HL-60/S4 treated with retinoic acid at 250 ng/mL for 4 days and 3 days (cell line): ENCODE data around the gene GNA14.
"Not testable (repeated sequence)": the region's sequence is repeated elsewhere in the genome, so short reads cannot be mapped to it uniquely, and the experiment has no call there.

Source experiments
- in situ Hi-C: fragments of 300-500 bp; cut with MboI; formaldehyde crosslinking; loops from 2 replicates; pipeline ENCODE4 v1.7.0; 2022; ENCODE audit warnings: low sequenced_read_pairs

The GNA14 gene

DNA sequence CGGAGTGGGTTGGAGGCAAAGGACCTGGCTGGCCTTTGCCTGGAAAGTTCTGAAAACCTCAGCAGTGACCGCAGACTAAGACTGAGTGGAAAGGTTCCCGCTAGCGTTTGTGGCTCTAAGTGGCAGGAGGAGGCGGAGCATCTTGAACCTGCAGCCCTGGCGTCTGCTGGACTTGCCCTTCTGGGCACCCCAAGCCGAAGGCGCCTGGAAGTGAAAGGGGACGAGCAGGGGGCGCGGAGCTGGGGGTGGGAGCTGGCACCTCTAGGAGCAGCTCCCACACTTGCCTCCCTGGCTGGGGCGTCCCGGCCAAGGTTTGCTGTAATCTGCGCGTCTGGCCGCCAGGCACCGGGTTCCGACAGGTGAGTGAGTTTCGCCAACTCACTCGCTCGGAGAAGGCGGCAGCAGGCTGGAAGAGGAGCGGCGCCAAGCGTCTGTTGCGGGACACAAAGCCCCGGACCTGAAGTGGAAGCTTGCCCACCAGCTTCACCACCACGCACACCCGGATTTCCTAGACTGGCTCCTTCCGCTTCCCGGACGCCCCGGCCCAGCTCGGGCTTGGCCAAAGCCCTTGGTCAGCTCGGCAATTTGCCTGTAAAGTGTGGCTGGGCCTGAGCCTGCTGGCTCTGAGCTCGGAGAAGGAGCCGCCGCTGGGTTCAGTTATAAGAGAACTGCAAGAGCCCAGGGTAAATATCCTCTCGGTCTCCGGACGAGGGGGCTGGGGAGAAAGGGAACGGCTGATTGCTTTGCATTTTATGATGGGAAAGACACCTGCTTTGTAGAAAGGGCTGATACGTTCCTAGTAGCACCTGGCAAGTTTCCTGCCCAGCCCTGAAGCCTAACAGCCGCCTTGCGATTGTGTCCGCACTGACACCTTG is at the start of gene GNA14:
GNA14 (minus strand) TSS at position 89 of the 875 bp plus-strand sequence. CDS start 529 bp downstream, outside the sequence.
- in situ Hi-C loops = no loop called here

DNA sequence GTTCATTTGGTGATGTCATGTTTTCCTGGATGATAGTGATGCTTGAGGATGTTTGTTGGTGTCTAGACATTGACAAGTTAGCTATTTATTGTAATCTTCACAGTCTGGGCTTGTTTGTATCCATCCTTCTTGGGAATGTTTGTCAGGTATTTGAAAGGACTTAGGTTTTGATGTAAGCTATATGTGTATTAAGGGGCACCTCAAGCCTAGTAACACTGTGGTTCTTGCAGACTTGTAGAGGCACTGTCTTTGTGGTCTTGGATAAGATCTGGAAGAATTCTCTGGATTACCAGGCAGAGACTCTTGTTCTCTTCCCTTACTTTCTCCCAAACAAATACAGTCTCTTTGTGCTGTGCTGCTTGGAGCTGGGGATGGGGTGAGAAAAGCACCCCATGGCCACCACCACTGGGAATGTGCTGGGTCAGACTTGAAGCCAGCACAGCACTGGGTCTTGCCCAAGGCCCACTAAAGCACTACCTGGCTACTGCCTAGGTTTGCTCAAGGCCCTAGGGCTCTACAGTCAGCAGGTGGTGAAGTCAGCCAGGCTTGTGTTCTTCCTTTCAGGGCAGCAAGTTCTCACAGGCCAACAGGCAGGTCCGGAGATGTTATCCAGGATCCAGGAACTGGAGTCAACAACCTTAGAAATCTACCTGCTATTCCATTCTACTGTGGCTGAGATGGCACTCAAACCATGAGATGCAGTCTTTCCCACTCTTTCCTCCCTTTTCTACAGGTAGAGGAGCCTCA is 49.3 kb upstream of the GNA14 start:
- in situ Hi-C loops = no loop called here

DNA sequence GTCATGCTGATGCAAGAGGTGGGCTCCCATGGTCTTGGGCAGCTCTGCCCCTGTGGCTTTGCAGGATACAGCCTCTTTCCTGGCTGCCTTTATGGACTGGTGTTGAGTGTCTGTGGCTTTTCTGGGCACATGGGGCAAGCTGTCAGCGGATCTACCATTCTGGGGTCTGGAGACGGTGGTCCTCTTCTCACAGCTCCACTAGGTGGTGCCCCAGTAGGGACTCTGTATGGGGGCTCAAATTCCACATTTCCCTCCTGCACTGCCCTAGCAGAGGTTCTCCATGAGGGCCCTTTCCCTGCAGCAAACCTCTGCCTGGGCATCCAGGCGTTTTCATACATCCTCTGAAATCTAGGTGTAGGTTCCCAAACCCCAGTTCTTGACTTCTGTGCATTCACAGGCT is 42.6 kb upstream of the GNA14 start:
- in situ Hi-C loops = not testable (repeated sequence)

DNA sequence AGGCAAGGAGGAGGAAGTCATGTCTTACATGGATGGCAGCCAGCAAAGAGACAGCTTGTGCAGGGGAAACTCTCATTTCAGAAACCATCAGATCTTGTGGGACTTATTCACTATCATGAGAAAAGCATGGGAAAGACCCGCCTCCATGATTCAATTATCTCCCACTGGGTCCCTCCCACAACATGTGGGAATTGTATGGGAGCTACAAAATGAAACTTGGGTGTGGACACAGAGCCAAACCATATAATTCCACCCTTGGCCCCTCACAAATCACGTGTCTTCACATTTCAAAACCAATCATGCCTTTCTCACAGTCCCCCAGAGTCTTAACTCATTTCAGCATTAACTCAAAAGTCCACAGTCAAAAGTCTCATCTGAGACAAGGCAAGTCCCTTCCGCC is 42.0 kb upstream of the GNA14 start:
- in situ Hi-C loops = not testable (repeated sequence)

DNA sequence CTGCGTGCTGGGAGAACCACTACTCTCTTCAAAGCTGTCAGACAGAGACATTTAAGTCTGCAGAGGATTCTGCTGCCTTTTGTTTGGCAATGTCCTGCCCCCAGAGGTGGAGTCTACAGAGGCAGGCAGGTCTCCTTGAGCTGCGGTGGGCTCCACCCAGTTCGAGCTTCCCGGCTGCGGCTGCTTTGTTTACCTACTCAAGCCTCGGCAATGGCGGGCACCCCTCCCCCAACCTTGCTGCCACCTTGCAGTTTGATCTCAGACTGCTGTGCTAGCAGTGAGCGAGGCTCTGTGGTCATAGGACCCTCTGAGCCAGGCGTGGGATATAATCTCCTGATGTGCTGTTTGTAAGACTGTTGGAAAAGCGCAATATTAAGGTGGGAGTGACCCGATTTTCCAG is 39.6 kb upstream of the GNA14 start:
- in situ Hi-C loops = not testable (repeated sequence)

DNA sequence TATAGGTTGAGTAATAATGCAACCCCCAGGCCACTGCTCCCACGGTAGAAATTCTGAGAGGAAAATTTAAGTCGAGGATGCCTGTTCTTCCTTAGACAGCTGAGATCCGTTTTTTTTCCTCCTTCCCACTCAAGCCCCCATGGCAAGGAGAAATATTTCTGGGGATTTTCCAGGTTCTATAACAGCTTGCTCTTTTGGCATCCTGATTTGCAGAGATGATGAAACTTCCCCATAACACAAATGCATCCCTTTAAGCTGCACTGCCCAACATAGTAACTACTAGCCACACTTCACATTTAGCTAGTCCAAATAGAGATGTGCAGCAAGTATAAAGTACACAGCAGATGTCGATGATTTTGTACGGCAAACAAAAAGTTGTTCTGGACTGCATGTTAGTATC is 32.5 kb upstream of the GNA14 start:
- in situ Hi-C loops = no loop called here

DNA sequence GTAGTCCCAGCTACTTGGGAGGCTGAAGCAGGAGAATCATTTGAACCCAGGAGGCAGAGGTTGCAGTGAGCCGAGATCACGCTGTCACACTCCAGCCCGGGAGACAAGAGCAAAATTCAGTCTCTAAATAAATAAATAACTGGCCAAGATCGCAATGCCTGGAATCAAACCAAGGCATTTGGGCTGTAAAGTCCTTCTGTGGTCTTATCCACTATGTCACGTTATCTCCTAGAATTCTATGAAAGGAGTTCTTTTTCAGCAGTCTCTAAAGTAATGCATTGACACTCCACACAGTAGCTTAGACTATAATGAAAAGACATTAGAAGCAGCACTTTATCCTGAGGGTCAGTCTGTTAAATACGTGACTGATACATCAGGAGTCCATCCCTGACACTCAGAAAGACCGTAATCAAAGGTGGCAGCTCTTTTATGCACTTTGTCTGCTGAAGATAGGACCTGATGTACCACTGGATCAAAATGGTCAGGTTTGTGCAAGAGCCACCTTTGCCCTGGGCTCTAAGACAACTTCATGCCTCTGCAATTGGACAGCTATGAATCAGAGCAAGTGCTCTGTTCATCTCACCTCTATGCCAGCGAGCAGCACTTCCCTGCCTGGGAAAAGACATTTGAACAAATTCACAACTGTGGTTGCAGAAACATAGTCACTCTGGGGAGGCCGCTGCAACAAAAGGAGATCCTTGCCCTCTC is 31.7 kb upstream of the GNA14 start:
- in situ Hi-C loops = no loop called here

DNA sequence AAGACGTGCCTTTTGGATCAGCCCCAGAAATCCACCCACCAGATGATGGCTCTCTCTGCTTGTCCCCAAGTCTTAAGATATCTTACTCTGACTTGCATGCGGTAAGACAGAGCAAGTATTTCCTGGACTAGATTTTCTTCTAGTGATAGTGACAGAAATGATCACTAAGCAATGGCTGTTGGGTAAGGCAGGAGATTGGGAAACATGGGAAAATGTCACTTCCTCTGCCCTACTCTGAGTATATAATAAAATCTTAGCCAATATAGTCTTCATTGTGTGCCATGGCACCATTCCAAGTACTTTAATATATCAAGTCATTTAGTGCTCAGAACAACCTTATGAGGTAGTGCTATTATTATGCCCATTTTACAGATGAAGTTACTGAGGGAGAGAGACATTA is 31.0 kb upstream of the GNA14 start:
- in situ Hi-C loops = no loop called here

DNA sequence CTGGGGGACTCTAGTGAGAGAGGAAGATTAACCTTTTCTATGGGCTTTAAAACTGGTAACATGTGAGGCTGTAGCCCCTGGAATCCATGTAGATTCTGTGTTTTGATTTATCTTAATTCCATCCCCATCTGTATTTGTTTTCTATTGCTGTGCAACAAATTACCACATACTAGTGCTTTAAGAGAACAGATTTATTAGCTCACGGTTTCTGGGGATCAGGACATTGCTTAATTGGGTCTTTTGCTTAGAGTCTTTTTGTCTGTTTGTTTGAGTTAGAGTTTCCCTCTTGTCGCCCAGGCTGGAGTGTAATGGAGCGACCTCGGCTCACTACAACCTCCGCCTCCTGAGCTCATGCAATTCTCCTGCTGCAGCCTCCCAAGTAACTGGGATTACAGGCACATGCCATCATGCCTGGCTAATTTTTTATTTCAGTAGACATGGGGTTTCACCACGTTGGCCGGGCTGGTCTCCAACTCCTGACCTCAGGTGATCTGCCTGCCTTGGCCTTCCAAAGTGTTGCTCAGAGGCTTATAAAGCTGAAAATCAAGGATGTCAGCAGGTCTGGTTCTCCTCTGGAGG is 29.9 kb upstream of the GNA14 start:
- in situ Hi-C loops = no loop called here

DNA sequence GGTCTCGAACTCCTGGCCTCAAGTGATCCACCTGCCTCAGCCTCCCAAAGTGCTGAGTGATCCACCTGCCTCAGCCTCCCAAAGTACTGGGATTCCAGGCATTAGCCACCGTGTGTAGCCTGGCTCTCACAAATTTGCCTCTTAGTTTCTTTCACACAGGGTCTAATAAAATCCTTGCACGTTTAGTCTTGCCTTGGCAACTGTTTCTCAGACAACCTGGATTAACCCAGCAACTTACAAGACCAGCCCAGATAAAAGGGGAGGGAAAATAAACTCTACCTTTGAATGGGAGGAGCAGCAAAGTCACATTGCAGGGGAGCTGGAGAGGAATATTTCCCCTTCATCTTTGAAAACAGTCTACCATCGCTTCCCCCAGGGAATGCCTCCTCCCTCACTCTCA is 29.3 kb upstream of the GNA14 start:
- in situ Hi-C loops = no loop called here

DNA sequence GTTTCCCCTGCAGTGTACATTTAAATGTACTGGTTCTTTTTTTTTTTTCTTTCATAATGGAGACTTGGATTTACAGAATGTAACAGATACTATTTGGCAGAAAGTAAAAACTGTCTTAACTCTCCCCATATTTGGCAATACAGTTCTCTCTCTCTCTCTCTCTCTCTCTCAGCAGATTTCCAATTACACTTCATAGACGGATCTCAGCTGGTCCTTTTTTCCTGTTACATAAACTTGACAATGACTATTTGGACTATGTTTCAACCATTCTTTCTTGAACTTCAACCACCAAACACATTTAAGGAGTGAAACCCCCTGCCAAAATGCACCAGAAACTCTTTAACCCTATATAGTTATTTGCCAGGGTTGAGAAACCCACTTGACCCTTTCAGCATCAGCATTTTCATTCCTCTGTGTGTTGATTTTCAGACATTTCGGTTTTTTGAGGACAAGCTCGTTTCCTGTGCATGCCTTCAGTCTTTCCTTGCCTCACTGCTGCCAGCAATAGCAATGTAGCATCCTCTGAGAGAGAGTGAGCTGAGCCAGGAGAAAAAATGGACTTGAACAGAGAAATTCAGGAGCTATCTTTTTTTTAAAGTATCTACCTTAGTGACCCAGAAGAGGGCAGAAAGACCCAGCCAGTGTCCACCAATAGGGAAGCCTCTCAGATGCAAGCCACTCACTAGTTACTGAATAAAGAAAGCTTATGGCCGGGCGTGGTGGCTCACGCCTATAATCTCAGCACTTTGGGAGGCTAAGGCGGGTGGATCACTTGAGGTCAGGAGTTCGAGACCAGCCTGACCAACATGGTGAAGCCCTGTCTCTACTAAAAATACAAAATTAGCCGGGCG is 26.0 kb upstream of the GNA14 start:
- in situ Hi-C loops = no loop called here

DNA sequence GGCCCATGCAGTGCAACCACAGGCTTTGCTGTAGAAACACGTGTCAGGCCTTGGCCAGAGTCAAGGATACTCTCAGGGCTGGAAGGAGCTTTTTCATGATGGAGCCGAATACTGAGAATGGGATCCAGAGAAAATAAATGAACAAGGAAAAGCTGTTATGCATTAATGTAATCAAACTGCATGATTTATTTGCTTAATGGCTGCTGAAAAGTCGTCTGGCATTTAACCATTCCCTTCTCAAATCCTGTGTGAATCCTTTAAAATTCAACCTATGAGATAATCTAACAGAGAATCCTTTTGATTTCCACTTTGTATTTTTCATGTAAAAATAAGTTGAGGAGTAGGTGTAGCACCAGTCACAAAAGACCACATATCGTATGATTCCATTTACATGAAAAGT is 24.1 kb upstream of the GNA14 start:
- in situ Hi-C loops = no loop called here

DNA sequence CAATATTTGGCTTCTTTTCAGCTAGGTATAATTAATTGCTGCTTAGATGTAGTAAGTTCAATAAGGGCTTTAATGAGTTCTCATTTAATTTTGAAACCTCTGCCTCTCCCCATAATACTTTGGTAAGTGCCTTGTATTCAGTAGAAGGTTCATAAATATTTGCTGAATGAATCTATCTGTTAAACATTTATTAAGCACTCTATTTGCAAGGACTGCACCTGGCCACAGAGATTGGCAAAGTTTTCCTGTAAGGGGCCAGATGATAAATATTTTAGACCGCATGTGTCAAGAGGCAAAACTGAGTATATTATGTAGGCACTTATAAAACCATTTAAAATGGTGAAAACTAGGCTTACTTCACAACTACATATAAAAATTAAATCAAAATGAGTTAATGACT is 19.0 kb upstream of the GNA14 start:
- in situ Hi-C loops = no loop called here

DNA sequence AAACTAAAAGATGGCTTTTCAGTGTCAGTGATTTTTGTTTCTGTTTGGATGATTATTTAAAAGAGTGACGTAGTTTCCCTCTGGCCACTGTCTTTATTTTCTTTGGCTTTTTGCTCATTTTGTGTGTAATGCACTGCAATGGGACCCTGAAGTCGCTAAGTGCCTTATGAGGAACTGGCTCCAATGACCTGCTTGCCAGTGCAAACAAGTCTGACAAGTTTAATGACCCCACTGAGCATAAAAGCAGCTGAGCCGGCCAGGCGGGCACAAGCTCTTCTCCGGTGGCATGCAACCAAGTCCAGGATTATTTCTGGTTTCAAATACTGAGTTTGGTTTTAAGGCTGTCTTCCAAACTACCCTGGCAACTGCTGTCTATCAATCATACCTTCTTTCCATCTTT is 15.6 kb upstream of the GNA14 start:
- in situ Hi-C loops = no loop called here

DNA sequence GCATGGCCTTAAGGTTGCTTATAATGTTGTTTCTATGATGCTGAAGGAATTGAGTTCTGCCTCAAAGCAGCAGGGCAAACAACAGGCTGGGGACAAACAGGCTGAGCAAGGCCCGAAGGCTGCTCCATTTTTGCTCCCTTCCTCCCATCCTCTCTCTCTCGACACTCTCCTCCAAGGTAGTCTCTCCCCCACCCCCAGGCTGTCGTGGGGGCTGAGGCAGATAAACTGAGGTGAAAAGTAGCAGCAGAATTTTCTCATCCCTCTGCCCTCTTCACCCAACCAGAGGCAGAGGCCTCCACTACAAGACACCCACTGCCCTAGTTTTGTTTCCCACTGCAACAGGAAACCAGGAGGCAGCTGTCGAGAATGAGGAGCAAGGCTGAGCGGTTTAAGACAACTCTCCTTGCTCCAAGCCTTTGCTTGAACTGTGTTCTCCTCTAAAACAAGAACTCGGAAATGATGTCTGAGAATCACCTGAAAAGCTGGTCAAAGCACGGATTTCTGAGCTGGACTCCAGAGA is 13.5 kb upstream of the GNA14 start:
- in situ Hi-C loops = no loop called here

DNA sequence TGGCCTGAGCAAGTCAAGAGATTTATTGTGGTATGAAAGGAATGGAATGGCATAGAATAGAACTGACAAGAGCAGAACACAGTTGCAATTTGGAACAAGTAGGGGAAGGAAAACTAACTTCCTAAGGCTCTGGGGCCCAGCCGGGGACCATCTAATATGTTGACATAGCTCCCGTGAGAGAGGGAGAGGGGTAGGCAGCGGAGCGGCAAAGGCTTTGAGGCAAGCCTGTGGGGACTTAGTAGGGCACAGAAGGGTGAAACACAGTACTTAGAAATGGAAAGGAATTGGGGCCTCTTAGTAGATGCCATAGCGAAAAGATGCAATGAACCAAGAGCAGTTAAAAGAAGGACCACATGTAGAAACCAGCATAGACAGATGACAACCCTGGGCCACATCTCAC is 11.8 kb upstream of the GNA14 start:
- in situ Hi-C loops = no loop called here

DNA sequence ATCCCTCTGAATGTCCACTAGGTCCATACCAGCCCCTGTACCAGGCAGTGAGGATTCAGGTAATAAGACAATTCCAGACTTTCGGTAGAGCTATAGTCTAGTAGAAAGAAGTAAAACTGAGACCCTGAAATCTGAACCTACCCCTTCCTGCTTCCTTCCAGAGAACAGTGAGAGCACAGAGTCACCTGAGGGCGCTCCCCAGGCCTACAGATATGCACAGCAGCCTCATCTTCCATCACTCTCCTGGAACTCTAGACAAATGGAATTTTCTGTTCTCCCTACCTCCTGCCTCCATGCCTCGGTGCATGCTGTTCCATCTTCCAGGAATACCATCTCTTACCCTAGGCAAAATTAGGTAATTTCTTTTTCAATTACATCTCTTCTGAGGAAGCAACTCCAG is 3.1 kb upstream of the GNA14 start:
- in situ Hi-C loops = no loop called here

DNA sequence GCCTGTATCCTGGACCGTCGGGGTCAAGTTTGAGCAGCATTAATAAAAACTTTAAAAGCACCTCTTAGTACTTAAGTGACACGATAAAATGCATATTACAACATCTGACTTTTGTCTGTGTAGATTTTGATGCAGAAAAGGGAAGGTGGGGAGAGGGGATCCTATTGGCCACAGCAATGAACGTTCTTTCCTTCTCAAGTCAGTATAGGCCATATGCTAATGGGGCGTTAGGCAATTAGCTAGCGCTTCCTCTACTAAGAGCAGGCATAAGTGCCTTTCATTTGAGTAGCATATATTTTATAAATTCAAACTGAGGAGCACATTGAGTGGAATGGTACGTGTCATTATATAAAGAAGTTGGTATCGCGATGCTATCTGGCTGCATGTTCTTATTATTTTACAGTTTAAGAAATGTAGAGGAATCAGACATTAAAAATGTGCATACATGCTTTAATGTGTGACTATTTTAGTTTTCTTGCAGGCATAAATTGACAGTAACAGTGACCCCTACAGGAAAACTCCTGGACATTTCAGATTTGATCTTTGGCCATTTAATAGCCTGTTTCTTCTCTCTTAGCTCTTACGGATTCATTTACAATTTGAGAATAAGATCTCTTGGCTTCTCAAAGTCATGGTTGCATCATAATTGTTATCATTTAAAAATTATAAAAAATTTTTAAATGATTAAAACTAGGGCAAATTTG is 1.1 kb upstream of the GNA14 start:
- in situ Hi-C loops = no loop called here
